Measurements from ENCODE around the gene FRA10AC1. TPM values are rescaled to one million over a fixed set of nuclear protein-coding genes. Genes with fewer than 3 reads are reported as not detected.

FRA10AC1 gene
- total and polyA plus RNA-seq, 2 of the 4 experiments (the other 2 are of a cell fraction) = 1.6 to 4.9 TPM

GRCh38 chr10:93702210-93703001 lies at the start of gene FRA10AC1 (continued):
- TF ChIP-seq BHLHE40 (IDR thresholded peaks at IDR 0.05; ENCODE audit: low read depth, low read length) = peak; percentile 83
- no peak for TF ChIP-seq CEBPB (IDR thresholded peaks at IDR 0.05; ENCODE audit: low read depth, low read length)
- TF ChIP-seq ELK1 (IDR thresholded peaks at IDR 0.05; ENCODE audit: borderline replicate concordance, low read depth, low read length) = peak; percentile 35; the same call in 1 of the 2 replicates
- TF ChIP-seq MAZ (IDR thresholded peaks at IDR 0.05; ENCODE audit: borderline replicate concordance, low read depth, low read length) = peak; percentile 85; the same call in 1 of the 2 replicates
- TF ChIP-seq NFE2L2 (IDR thresholded peaks at IDR 0.05; ENCODE audit: low read depth, low read length) = peak; percentile 36; the same call in 1 of the 2 replicates
